ENCODE data around the gene ARL16. TPM values are rescaled to one million over a fixed set of nuclear protein-coding genes. Genes with fewer than 3 reads are reported as not detected.

The ARL16 gene
- total and polyA plus RNA-seq, 2 of the 8 experiments (the other 6 are each of a cell fraction or from before 2014, with no cell fraction given), result 37.0 to 60.8 TPM

- H2BK5ac ChIP-seq (ENCODE audit: low read depth, low read length), result no peak overlapping the region
- no peak overlapping the region for H3K14ac ChIP-seq (ENCODE audit: insufficient read length)
- DNase-seq (ENCODE audit: low read depth in 1 of 2, low spot score in 2 of 2), result no peak
- H4K20me1 ChIP-seq (replicated peaks in 1 of 2; ENCODE audit: control insufficient read depth in 1 of 2, insufficient read depth in 2 of 2, low read length in 2 of 2), result no peaks in the 10 kb centered on the region
- 91% methylated on average over 7 of the region's 7 CpGs; no CpG with 5 or more reads in 1 of the 2 experiments for WGBS, 2 experiments (ENCODE audit: extremely low coverage in 1 of 2, insufficient coverage in 1 of 2, insufficient read length in 1 of 2, insufficient replicate concordance in 2 of 2, low coverage in 1 of 2, low lambda C conversion rate in 2 of 2, missing lambda C conversion rate in 1 of 2)
- no peak overlapping the region for H4K91ac ChIP-seq (replicated peaks; ENCODE audit: insufficient read length, low read length)
- no peak overlapping the region for H3K4ac ChIP-seq (replicated peaks; ENCODE audit: insufficient read length, low read depth, low read length)
- H3K27ac ChIP-seq (ENCODE audit: low read depth, low read length), result no peak overlapping the region
- POLR2A ChIA-PET (ENCODE audit: partially characterized antibody), result interaction anchor here (0.7 to 1.2 kb wide), 4 partner anchors 10 to 79 kb away, joined by 3 to 7 read pairs (median 4); no protein-coding TSS in a partner anchor
- H3K56ac ChIP-seq (replicated peaks; ENCODE audit: insufficient read length, low read depth, low read length), result no peak overlapping the region
- peaks cover 2% of the 10 kb centered on the region; the same call in 1 of the 2 replicates for H3K23me2 ChIP-seq (ENCODE audit: low read depth, low read length)
- H3K23ac ChIP-seq (ENCODE audit: insufficient read length), result no peak overlapping the region
- H3K36me3 ChIP-seq (ENCODE audit: control insufficient read depth in 2 of 4, insufficient read depth in 4 of 4, low read length in 3 of 4), result peaks cover 4 to 34% (median 15%) of the 10 kb centered on the region in 4 experiments; a peak in 5 of 8 replicates
- no peak overlapping the region for H2AK5ac ChIP-seq (ENCODE audit: low read depth, low read length)
- no peaks in the 10 kb centered on the region for H3K4me1 ChIP-seq (replicated peaks in 1 of 4; ENCODE audit: control insufficient read depth in 3 of 4, insufficient read depth in 4 of 4, low read length in 3 of 4)
- no peak overlapping the region for H2BK12ac ChIP-seq (ENCODE audit: low read depth, low read length)
- H4K8ac ChIP-seq (ENCODE audit: extremely low read depth, insufficient read depth, low read length), result no peak overlapping the region
- no peak overlapping the region for H3K4me2 ChIP-seq (ENCODE audit: insufficient read depth in 1 of 2, low read depth in 2 of 2, low read length in 2 of 2)
- H3K9me3 ChIP-seq (ENCODE audit: insufficient read depth in 2 of 2, low read depth in 1 of 2, low read length in 1 of 2), result no peaks in the 10 kb centered on the region
- H2AFZ ChIP-seq (ENCODE audit: low read length), result no peak overlapping the region
- CTCF ChIA-PET (ENCODE audit: partially characterized antibody), result interaction anchor here (0.6 to 1.4 kb wide), 5 partner anchors 31 to 94 kb away, joined by 3 to 4 read pairs (median 3); no protein-coding TSS in a partner anchor
- no peak overlapping the region for H4K5ac ChIP-seq (ENCODE audit: insufficient read length, low read depth, low read length)
- H3K27me3 ChIP-seq (replicated peaks in 1 of 4; ENCODE audit: control insufficient read depth in 3 of 4, extremely low read depth in 1 of 4, insufficient read depth in 3 of 4, low read length in 3 of 4), result no peaks in the 10 kb centered on the region
- peaks cover 7 to 46% of the 10 kb centered on the region in 2 experiments for H3K79me2 ChIP-seq (ENCODE audit: control insufficient read depth in 1 of 2, insufficient read depth in 2 of 2, low read length in 2 of 2)
- no peak overlapping the region for H3K4me3 ChIP-seq (ENCODE audit: extremely low read depth in 1 of 4, insufficient read depth in 2 of 4, low read depth in 3 of 4, low read length in 4 of 4)
- H2BK15ac ChIP-seq (ENCODE audit: low read length), result no peak overlapping the region
- peaks cover 7% of the 10 kb centered on the region for H3K79me1 ChIP-seq (ENCODE audit: low read depth, low read length)
- no peak overlapping the region for H3K18ac ChIP-seq (ENCODE audit: extremely low read depth, low read length)
- H3K9ac ChIP-seq (replicated peaks in 1 of 4; ENCODE audit: extremely low read depth in 1 of 4, low read depth in 3 of 4, low read length in 3 of 4), result no peak overlapping the region
- TF ChIP-seq POU5F1 (IDR thresholded peaks at IDR 0.05; ENCODE audit: low read depth, low read length) (peak; percentile 66; the same call in 1 of the 2 replicates), ATF3 (IDR thresholded peaks at IDR 0.05; ENCODE audit: insufficient read depth, low read depth, low read length) (no peak), MAX (IDR thresholded peaks at IDR 0.05) (no peak), TAF7 (optimal IDR thresholded peaks at IDR 0.05; ENCODE audit: borderline replicate concordance, low read depth, low read length) (no peak)
- no peak overlapping the region for H2BK20ac ChIP-seq (ENCODE audit: low read length)
- no peak for FAIRE-seq
- no peak overlapping the region for H2BK120ac ChIP-seq (replicated peaks; ENCODE audit: low read depth, low read length)
Measured at GRCh38 chr17:81631482-81631881, 52.1 kb downstream of the ARL16 start.
